ENCODE results near the gene NNAT.

NNAT gene

DNA sequence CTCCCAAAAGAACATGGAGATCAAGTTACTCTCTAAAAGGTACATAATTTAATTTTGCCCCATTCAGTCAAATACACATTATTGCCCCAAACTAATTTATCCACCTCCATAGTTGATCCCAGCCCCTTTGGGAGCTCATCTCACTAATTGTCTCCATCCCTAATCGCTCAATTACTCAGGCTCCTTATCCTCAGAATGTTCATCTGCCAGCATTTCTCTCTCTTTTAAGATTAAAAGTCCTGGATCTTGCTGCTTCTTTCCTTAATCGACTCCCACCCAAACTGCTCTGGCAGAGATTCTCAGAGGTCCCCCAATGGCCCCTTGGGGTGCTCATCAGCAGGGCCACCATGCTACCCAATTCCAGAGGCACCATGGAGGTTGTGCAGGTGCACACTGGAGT lies 18.4 kb upstream of the NNAT start:
- no peaks in the 10 kb centered on the region for H3K27me3 ChIP-seq (replicated peaks in 2 of 5; ENCODE audit: control insufficient read depth in 4 of 5, insufficient read depth in 5 of 5, low read length in 4 of 5)
- ChIA-PET POLR2A (no interaction called here), CTCF (interaction anchor here (1.6 kb wide), 1 partner anchor 8 kb away, joined by 3 read pairs; no protein-coding TSS in a partner anchor)
- 94% methylated on average over 2 of the region's 2 CpGs for WGBS (ENCODE audit: insufficient coverage)
- no peak overlapping the region for H3K4me3 ChIP-seq (ENCODE audit: control insufficient read depth in 1 of 7, extremely low read depth in 1 of 7, insufficient read depth in 4 of 7, low read depth in 2 of 7, low read length in 6 of 7)
- H3K4me1 ChIP-seq (ENCODE audit: control extremely low read depth in 1 of 4, control insufficient read depth in 4 of 4, insufficient read depth in 4 of 4, low read length in 3 of 4) = no peaks in the 10 kb centered on the region
- DNase-seq = no peak
- no peaks in the 10 kb centered on the region for H3K9me3 ChIP-seq (ENCODE audit: control extremely low read depth in 1 of 5, control insufficient read depth in 4 of 5, insufficient read depth in 2 of 5, low read depth in 1 of 5, low read length in 4 of 5)
- H3K36me3 ChIP-seq (ENCODE audit: control insufficient read depth in 4 of 4, insufficient read depth in 4 of 4, low read length in 3 of 4) = peaks cover 0 to 3% (median 0%) of the 10 kb centered on the region in 4 experiments
- H3K27ac ChIP-seq (ENCODE audit: insufficient read depth in 1 of 2, low read depth in 1 of 2, low read length in 2 of 2, poor library complexity in 1 of 2, severe bottlenecking in 2 of 2) = no peak overlapping the region

DNA sequence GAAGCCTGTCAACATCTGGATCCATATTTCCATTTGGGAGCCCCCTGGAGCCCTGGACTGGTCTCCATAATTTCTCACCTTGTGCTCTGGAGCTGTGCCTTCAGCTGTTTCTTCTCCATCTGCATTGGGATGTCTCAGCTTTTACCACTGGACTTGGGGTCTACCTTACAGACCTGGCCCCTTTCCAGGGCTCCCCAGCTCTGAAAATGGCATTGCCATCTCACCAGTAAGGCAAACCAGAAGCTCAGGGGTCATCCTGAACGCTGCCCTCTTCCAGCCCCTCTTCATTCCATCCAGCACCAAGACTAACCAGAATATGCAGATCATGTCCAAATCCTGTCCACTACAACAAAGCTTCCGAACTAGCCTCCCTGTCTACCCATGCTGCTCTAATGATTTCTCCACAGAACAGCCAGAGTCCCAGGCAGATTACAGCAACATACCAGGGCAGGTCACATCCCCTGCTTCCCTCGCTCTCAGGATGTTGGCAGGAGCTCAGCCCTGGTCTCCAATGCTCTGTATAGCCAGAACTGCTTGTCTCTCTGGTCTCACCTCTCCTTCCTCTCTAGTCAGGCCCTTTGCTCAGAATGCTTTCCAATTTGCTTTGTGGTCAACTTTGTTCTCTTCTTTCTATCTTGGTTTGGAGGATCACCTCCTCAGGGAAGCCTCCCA lies 17.7 kb upstream of the NNAT start:
- ChIA-PET POLR2A (no interaction called here), CTCF (interaction anchor here (1.6 kb wide), 1 partner anchor 8 kb away, joined by 3 read pairs; no protein-coding TSS in a partner anchor)
- no peak for DNase-seq

GRCh38 chr20:37504404-37505096 lies 16.5 kb upstream of the NNAT start:
- 61% methylated on average over 3 of the region's 3 CpGs for WGBS (ENCODE audit: insufficient coverage)
- H3K27me3 ChIP-seq (replicated peaks in 2 of 5; ENCODE audit: control insufficient read depth in 4 of 5, insufficient read depth in 5 of 5, low read length in 4 of 5) = no peaks in the 10 kb centered on the region
- no peak overlapping the region for H3K27ac ChIP-seq (ENCODE audit: insufficient read depth in 1 of 2, low read depth in 1 of 2, low read length in 2 of 2, poor library complexity in 1 of 2, severe bottlenecking in 2 of 2)
- H3K4me1 ChIP-seq (ENCODE audit: control extremely low read depth in 1 of 4, control insufficient read depth in 4 of 4, insufficient read depth in 4 of 4, low read length in 3 of 4) = no peaks in the 10 kb centered on the region
- CTCF ChIA-PET = no interaction called here
- H3K36me3 ChIP-seq (ENCODE audit: control insufficient read depth in 4 of 4, insufficient read depth in 4 of 4, low read length in 3 of 4) = peaks cover 2 to 4% (median 3%) of the 10 kb centered on the region in 4 experiments
- no peak overlapping the region for H3K4me3 ChIP-seq (ENCODE audit: control insufficient read depth in 1 of 7, extremely low read depth in 1 of 7, insufficient read depth in 4 of 7, low read depth in 2 of 7, low read length in 6 of 7)
- POLR2A ChIA-PET = no interaction called here
- DNase-seq = no peak
- H3K9me3 ChIP-seq (ENCODE audit: control extremely low read depth in 1 of 5, control insufficient read depth in 4 of 5, insufficient read depth in 2 of 5, low read depth in 1 of 5, low read length in 4 of 5) = no peaks in the 10 kb centered on the region

More for the DNA sequence above, 17.7 kb upstream of the NNAT start:
- H3K36me3 ChIP-seq (ENCODE audit: control insufficient read depth in 4 of 4, insufficient read depth in 4 of 4, low read length in 3 of 4) = peaks cover 0 to 3% (median under 1%) of the 10 kb centered on the region in 4 experiments
- H3K4me3 ChIP-seq (ENCODE audit: control insufficient read depth in 1 of 7, extremely low read depth in 1 of 7, insufficient read depth in 4 of 7, low read depth in 2 of 7, low read length in 6 of 7) = no peak overlapping the region
- no peaks in the 10 kb centered on the region for H3K9me3 ChIP-seq (ENCODE audit: control extremely low read depth in 1 of 5, control insufficient read depth in 4 of 5, insufficient read depth in 2 of 5, low read depth in 1 of 5, low read length in 4 of 5)
- WGBS (ENCODE audit: insufficient coverage) = 94% methylated on average over 2 of the region's 3 CpGs
- H3K4me1 ChIP-seq (ENCODE audit: control extremely low read depth in 1 of 4, control insufficient read depth in 4 of 4, insufficient read depth in 4 of 4, low read length in 3 of 4) = no peaks in the 10 kb centered on the region
- H3K27ac ChIP-seq (ENCODE audit: insufficient read depth in 1 of 2, low read depth in 1 of 2, low read length in 2 of 2, poor library complexity in 1 of 2, severe bottlenecking in 2 of 2) = no peak overlapping the region
- no peaks in the 10 kb centered on the region for H3K27me3 ChIP-seq (replicated peaks in 2 of 5; ENCODE audit: control insufficient read depth in 4 of 5, insufficient read depth in 5 of 5, low read length in 4 of 5)

- no peak for DNase-seq
- POLR2A ChIA-PET = no interaction called here
- Histone ChIP-seq H3K4me3 (ENCODE audit: control insufficient read depth in 1 of 7, extremely low read depth in 1 of 7, insufficient read depth in 4 of 7, low read depth in 2 of 7, low read length in 6 of 7) (no peak overlapping the region), H3K36me3 (ENCODE audit: control insufficient read depth in 4 of 4, insufficient read depth in 4 of 4, low read length in 3 of 4) (peaks cover 2 to 5% (median 4%) of the 10 kb centered on the region in 4 experiments), H3K27ac (ENCODE audit: insufficient read depth in 1 of 2, low read depth in 1 of 2, low read length in 2 of 2, poor library complexity in 1 of 2, severe bottlenecking in 2 of 2) (no peak overlapping the region), H3K27me3 (replicated peaks in 2 of 5; ENCODE audit: control insufficient read depth in 4 of 5, insufficient read depth in 5 of 5, low read length in 4 of 5) (no peaks in the 10 kb centered on the region), H3K9me3 (ENCODE audit: control extremely low read depth in 1 of 5, control insufficient read depth in 4 of 5, insufficient read depth in 2 of 5, low read depth in 1 of 5, low read length in 4 of 5) (no peaks in the 10 kb centered on the region), H3K4me1 (ENCODE audit: control extremely low read depth in 1 of 4, control insufficient read depth in 4 of 4, insufficient read depth in 4 of 4, low read length in 3 of 4) (no peaks in the 10 kb centered on the region)
- 100% methylated on average over 6 of the region's 7 CpGs for WGBS (ENCODE audit: insufficient coverage)
- CTCF ChIA-PET = no interaction called here
These were observed 15.5 kb upstream of the NNAT start for GRCh38 chr20:37505263-37506151.

GRCh38 chr20:37506152-37506725 lies 14.8 kb upstream of the NNAT start:
- Histone ChIP-seq H3K4me1 (ENCODE audit: control extremely low read depth in 1 of 4, control insufficient read depth in 4 of 4, insufficient read depth in 4 of 4, low read length in 3 of 4) (no peaks in the 10 kb centered on the region), H3K36me3 (ENCODE audit: control insufficient read depth in 4 of 4, insufficient read depth in 4 of 4, low read length in 3 of 4) (peaks cover 4 to 5% (median 4%) of the 10 kb centered on the region in 4 experiments), H3K9me3 (ENCODE audit: control extremely low read depth in 1 of 5, control insufficient read depth in 4 of 5, insufficient read depth in 2 of 5, low read depth in 1 of 5, low read length in 4 of 5) (no peaks in the 10 kb centered on the region), H3K4me3 (ENCODE audit: control insufficient read depth in 1 of 7, extremely low read depth in 1 of 7, insufficient read depth in 4 of 7, low read depth in 2 of 7, low read length in 6 of 7) (no peak overlapping the region), H3K27me3 (replicated peaks in 2 of 5; ENCODE audit: control insufficient read depth in 4 of 5, insufficient read depth in 5 of 5, low read length in 4 of 5) (no peaks in the 10 kb centered on the region), H3K27ac (ENCODE audit: insufficient read depth in 1 of 2, low read depth in 1 of 2, low read length in 2 of 2, poor library complexity in 1 of 2, severe bottlenecking in 2 of 2) (no peak overlapping the region)
- CTCF ChIA-PET = interaction anchor here (1.3 kb wide), 1 partner anchor 11 kb away, joined by 3 read pairs; no protein-coding TSS in a partner anchor
- 90% methylated on average over 4 of the region's 4 CpGs for WGBS (ENCODE audit: insufficient coverage)
- POLR2A ChIA-PET = no interaction called here
- no peak for DNase-seq

GRCh38 chr20:37510226-37510625 lies 10.8 kb upstream of the NNAT start:
- no peaks in the 10 kb centered on the region for H3K9me3 ChIP-seq (ENCODE audit: control extremely low read depth in 1 of 5, control insufficient read depth in 4 of 5, insufficient read depth in 2 of 5, low read depth in 1 of 5, low read length in 4 of 5)
- H3K27ac ChIP-seq (ENCODE audit: insufficient read depth in 1 of 2, low read depth in 1 of 2, low read length in 2 of 2, poor library complexity in 1 of 2, severe bottlenecking in 2 of 2) = no peak overlapping the region
- WGBS (ENCODE audit: insufficient coverage) = 94% methylated on average over 4 of the region's 5 CpGs
- no peak overlapping the region for H3K4me3 ChIP-seq (ENCODE audit: control insufficient read depth in 1 of 7, extremely low read depth in 1 of 7, insufficient read depth in 4 of 7, low read depth in 2 of 7, low read length in 6 of 7)
- ChIA-PET POLR2A (interaction anchor here (0.6 to 0.7 kb wide), 2 partner anchors 39 to 145 kb away, joined by 3 read pairs; no protein-coding TSS in a partner anchor), CTCF (interaction anchor here (1.2 to 1.7 kb wide), 3 partner anchors 7 to 12 kb away, joined by 3 to 4 read pairs (median 3); partner anchors contain the start of gene NNAT)
- H3K36me3 ChIP-seq (ENCODE audit: control insufficient read depth in 4 of 4, insufficient read depth in 4 of 4, low read length in 3 of 4) = peaks cover 6 to 23% (median 11%) of the 10 kb centered on the region in 4 experiments
- DNase-seq = no peak
- H3K27me3 ChIP-seq (replicated peaks in 2 of 5; ENCODE audit: control insufficient read depth in 4 of 5, insufficient read depth in 5 of 5, low read length in 4 of 5) = no peaks in the 10 kb centered on the region
- no peaks in the 10 kb centered on the region for H3K4me1 ChIP-seq (ENCODE audit: control extremely low read depth in 1 of 4, control insufficient read depth in 4 of 4, insufficient read depth in 4 of 4, low read length in 3 of 4)
